GM04503 (cell line): ENCODE measurements around the gene FAM81A.
"Not testable (repeated sequence)": the region's sequence is repeated elsewhere in the genome, so short reads cannot be mapped to it uniquely, and the experiment has no call there.

Experiments used
- DNase-seq: peaks from one replicate; pipeline ENCODE4 v3.0.0-alpha.2; 2012; ENCODE audit warnings: low read depth

The FAM81A gene

DNA sequence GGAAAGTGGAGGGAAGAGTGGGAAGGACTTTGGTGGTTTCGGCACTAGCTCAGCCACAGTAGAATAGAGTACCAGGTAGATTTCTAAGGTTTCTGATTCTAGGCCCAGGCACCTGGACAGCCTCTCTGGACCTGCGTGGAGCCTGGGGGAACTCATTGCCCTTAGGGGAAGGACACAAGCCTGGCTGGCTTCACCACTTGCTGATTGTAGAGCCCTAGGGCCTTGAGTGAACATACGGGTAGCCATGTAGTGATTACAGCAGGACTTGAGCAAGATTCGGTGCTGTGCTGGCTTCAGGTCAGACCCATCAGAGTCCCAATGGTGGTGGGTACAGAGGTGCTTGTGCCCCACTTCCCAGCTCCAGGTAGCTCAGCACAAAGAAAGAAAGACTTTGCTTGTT is 47.0 kb downstream of the FAM81A start:
- no peak for DNase-seq

DNA sequence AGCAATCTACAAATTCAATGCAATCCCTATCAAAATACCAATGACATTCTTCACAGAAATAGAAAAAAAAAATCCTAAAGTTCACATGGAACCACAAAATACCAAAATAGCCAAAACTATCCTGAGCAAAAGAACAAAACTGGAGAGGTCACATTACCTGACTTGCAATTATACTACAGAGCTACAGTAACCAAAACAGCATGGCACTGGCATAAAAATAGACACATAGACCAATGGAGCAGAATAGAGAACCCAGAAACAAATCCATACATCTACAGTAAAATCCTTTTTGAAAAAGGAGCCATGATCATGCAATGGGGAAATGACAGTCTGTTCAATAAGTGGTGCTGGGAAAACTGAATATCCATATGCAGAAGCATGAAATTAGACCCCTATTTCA is 51.5 kb downstream of the FAM81A start:
- DNase-seq: not testable (repeated sequence)

DNA sequence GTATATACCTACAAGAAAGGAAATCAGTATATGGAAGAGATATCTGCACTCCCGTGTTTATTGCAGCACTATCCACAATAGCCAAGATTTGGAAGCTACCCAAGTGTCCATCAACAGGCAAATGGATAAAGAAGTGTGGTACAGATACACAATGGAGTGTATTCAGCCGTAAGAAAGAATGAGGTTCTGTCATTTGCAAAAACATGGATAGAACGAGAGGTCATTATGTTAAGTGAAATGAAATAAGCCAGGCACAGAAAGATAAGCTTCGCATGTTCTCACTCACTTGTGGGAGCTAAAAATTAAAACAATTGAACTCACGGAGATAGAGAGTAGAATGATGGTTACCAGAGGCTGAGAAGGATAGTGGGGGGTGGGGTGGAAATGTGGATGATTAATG is 53.1 kb downstream of the FAM81A start:
- DNase-seq: no peak

DNA sequence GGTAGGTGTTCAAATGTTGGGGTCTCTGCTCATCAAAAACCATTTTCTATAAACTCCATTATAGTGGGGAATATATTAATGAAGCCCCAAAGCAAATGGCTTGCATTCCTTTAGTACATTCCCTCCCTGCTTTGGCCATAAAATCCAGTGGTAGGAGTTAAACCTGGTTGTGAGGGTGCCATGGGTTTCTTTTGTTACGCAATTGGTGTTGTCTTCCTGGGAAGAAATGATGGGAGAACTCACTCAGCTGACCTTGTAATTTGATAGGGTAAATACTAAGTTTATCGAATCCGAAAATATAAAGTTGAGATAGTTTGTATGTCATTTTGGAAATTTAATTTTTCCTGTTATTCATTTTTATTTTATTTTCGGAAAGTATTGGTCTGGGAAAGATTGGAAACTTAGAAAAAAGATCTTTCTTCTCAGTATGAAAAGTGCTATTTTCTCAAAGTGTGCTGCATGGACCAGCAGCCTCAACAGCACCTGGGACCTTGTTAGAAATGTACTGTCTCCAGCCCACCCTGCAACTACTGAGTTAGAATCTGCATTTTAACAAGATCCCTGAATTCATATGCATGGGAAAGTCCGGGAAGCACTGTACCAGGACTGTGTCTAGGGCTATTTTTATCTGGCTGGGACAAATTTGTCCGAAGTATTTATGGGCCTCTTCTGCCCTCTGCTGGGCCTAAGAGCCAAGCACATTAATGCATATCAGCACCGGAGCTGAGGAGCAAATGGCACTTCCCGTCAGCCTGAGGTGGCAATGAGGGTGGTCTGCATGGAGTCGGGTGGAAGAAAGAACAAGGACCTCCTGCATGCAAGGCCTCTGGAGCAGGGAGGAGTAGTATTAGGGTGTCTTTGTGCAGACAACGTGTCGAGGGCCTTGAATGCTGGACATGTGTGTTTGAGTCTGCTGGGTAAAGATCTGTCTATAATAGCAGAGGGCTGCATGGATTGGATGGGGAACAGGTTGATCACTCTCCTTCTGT is 54.7 kb downstream of the FAM81A start:
- DNase-seq: no peak

DNA sequence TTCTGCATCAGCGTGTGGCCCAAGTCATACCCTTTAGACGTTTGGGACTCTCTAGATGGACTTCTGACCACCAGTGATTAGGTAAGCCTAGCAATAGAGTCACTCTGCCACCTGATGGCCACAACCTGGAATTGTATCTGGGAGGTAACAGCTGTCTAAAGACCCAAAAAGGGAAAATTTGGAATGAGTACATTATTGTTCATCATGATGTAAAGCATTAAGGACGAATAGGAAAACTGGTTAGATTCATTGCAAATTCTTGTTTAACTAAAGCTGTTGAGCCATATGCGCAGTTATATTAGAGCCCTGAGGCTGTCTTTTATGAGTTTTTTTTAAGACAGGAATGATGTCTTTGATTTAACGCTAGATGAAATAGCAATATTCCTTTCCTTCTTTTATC is 63.6 kb downstream of the FAM81A start:
- DNase-seq: no peak

DNA sequence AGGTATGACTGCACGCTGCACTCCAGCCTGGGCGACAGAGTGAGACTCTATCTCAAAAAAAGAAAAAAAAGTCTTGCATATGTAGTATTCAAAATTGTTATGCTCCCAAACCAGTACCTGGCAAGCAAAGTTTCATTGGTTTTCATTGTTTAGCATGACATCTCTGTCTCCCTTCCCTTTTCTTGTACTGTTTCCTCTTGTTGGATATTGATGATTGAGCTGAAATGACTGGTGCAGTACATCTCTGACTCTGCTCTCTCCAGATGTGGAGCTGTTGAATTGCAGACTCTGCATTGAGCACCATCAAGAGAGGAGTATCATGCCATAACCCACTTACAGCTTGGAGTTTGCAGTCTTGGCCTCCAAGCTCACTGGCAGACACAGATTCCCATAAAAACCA is 77.2 kb downstream of the FAM81A start:
- no peak for DNase-seq

DNA sequence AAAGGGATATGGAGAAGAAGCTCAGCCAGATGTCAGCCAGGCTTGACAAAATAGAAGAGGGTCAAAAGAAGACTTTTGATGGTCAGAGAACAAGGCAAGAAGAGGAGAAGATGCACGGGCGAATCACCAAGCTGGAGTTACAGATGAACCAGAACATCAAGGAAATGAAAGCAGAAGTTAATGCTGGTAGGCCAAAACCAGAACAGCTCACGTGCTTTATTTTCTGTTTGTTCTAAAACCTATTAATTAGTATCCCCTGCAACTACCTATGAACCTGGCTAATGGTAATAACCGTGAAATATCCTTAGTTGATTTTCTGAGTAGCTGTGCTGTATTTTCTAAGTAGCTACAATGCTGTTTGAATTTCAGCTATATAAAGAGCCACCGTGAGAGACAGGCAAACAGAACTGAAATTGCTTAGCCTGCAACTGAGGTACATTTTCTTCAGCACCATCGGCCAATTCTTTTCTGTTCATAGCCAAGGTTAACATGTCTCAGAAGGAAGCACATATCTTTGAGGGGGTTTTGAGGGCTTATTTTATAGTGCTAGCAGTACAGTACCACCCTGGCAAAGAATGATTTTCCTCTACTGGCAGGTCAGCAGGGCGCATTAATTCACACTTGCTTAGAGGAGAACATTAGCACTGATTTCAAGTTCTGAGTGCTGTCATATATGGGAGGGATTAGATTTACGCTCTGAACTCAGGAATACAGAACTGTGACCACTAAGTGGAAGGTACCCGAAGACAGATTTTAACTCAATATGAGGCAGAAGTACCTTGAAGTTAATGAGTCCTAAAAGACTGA is 78.9 kb downstream of the FAM81A start:
- no peak for DNase-seq

DNA sequence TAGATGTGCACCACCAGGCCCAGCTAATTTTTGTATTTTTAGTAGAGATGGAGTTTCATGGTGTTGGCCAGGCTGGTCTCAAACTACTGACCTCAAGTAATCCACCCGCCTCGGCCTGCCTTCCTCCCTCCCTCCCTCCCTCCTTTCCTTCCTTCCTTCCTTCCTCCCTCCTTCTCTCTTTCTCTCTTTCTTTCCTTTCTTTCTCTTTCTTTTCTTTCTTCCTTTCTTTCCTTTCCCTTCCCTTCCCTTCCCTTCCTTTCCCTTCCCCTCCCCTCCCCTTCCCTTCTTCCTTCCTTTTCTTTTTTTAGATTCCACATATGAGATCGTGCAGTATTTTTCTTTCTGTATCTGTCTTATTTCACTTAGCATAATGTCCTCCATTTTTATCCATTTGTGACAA is 81.3 kb downstream of the FAM81A start:
- DNase-seq: no peak

- DNase-seq: no peak
Observed at GRCh38 chr15:59521443-59521842, 83.5 kb downstream of the FAM81A start.

GRCh38 chr15:59522988-59523461 is 85.0 kb downstream of the FAM81A start:
- DNase-seq: no peak

- no peak for DNase-seq
Observed at GRCh38 chr15:59523702-59524101, 85.7 kb downstream of the FAM81A start.

DNA sequence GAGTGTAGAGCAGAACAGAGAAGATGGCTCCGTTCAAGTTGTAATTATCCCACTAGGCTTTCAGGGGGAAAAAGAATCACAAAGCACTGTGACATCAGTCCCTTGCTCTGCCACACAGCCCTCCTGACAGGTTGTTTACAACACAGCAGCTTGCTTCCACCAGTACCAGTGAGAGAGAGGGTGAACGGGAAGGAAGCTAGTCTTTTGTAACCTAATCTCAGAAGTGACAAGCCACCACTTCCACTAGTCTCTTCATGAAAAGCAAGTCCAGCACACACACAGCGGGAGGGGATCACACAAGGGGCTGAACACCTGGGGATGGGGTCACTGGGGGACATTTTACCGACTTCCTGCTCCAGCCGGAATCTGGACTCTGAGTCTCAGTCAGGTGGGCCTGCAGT is 86.3 kb downstream of the FAM81A start:
- DNase-seq: no peak

GRCh38 chr15:59526466-59526865 is 88.5 kb downstream of the FAM81A start:
- not testable (repeated sequence) for DNase-seq

DNA sequence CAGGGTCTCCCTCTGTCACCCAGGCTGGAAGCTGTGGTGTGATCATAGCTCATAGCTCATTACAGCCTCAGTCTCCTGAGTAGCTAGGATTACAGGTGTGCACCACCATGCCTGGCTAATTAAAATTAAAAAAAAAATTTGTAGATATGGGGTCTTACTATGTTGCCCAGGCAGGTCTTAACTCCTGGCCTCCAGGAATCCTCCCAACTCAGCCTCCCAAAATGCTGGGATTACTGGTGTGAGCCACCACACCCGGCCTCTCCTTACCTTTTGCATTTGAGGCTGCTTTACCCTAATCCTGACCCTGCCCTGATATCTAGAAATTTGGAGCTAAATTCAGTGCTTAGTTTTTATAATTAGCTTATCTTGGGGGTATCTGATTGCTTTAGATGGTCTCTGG is 90.4 kb downstream of the FAM81A start:
- no peak for DNase-seq

DNA sequence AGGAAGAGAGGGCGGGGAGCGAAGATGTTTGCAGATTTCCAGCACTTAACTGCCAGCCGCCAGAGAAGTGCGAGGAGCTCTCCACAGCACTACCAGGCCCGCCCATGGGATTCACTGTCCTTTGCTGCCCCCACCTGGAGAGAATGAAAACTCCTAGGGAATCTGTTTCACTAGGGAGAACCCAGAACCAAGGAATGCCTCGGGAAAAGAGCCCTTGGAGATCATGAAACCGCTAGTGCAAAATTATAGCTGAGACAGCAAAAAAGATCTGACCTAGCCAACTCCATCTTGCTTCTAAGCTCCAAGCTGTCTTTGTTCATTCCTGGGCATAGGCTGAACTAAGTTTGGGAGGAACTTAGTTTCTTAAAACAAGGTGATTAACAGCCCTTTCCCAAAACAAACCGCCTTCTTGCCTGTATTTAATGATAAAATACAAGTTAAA is 91.0 kb downstream of the FAM81A start:
- peak; percentile 39 for DNase-seq

DNA sequence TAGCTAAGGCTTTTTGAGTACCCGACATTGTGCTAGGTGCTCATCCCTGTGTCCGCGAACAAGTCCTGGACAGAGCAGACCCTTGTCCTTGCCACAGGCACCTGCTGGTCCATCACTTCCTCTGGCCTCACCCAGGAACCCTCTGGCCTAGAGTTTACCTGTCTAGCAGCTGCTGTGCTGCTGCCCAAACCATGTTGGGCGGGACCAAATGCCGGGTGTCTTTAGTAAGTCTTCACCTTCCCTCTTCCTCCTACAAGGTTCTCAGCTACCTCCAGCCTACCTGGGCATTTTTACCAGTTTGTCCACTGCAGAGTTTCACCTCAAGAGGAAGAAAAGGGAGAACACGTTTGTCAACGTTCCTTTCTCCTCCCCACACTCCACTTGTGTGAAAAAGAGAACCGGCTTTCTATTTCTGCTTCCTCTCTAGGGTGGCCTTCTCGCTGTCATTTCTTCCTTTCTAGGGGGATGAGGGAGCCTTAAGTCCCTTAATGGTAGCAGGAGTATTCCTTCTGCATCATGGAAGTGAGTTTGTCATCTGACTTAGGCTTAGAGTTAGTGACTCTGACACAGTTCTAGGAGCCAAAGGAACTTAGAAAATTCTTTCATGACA is 93.2 kb downstream of the FAM81A start:
- no peak for DNase-seq

GRCh38 chr15:59532770-59533379 is 94.9 kb downstream of the FAM81A start:
- no peak for DNase-seq

DNA sequence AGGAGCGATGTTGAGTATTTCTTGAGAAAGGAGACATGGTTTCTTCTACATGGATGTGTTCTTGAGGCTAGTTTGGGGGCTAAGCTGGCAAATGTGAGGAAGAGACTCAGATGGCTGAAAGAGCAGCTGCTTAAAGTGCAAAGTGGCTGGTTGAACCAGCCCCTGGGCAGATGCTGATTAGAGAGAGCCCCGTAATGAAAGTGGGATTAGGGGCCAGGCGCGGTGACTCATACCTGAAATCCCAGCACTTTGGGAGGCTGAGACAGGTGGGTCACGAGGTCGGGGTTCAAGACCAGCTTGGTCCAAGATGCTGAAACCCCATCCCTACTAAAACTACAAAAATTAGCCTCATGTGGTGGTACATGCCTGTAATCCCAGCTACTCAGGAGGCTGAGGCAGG is 98.6 kb downstream of the FAM81A start:
- DNase-seq: no peak

GRCh38 chr15:59537403-59537802 is 99.4 kb downstream of the FAM81A start:
- DNase-seq: no peak

GRCh38 chr15:59538494-59538893 is 100.5 kb downstream of the FAM81A start:
- DNase-seq: no peak

- no peak for DNase-seq
Observed at GRCh38 chr15:59539799-59540198, 101.8 kb downstream of the FAM81A start.

DNA sequence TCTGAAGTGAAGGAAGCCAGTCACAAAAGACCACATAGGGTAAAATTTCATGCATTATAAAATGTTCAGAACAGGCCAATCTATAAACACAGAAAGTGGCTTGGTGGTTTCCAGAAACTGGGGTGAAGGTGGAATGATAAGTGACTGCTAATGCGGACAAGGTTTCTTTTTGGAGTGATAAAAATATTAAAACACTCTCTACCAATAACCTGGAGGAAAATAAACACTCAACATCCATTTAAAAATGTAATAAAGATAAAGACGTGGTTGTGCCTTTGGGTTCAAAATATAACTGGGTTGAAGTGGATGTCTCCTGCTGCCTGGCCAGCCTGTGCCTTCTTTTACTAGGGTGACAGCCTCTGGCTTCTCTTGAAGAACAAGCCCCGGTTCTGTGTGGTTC is 102.7 kb downstream of the FAM81A start:
- no peak for DNase-seq
